ENCODE results near the gene INPP5E.
A peak's percentile ranks its signal among the peaks of the same experiment; 100 is the strongest.

The INPP5E gene

DNA sequence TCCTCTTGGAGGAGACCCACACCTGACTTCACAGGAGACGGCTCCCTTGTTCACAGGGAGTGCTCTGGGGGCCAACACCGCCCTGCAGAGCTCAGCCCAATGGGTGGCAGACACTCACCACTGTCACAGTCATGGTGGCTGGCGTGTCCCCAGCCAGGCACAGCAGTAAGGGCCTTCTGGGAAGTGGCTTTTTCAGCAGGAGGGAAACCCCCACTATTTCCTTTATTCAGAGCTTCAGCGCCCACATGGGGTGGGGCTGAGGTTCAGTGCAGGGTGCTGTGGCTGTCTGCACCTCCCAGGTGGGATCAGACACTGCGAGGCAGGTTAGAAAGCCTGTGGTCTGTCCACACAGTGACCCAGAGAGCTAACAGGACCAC, 36.1 kb downstream of the INPP5E start:
- peak; percentile 39 to 93 (median 64) for DNase-seq

DNA sequence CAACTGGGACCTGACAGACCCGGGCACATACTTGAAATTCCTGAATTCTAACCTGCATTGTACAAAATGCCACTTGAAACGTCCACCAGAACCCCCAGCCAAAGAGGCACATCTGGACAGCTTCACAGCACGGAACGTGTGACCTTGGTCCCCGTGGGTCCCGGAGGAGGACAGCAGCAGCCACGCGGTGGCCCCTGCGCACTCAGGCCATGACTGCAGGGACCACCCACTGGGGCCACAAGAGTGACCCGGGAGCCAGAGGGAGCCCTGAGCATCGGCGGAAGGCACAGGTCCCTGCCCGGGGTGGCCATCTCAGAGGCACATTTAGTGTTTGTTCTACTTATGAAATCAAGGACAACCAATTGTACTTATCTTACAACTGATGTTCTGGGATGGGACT, 37.6 kb downstream of the INPP5E start:
- DNase-seq: no peak

GRCh38 chr9:136401173-136401922, 38.3 kb downstream of the INPP5E start:
- DNase-seq: no peak

DNA sequence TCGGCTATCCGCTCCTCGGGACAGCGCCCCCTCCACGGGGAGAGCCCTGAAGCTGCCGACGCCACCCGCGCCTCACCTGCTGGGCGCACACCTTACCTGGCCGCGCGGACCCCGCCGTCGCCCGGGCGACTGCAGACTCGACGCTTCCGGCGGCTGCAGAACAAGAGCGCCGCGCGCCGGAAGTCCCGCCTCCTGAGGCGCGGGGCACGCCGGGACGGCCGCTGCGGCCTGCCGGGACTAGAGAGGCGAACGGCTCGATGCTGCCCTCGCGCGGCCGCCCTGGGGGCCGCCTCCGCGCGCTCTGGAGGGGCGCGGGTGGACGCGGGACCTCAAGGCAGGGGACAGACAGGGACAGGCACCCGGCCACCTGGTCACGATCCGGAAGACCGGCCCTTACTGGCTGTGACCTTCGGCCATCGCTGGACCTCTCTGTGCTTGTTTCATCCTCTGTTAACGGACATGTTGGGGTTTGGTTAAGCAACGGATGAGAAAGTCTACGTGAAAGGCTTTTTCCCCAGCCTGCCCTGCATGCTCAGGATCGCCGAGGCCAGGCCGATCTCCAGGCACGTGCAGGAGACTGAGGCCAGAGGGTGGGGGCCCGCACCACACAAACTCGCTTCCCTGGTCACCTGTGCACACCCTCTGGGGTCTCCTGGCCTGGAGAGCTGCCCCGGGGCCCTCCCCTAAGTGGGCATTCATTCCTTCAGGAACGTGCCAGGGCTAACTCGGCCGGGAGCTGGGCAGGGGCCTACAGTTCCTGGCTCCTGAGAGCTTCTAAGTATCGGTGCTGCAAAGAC, 39.4 kb downstream of the INPP5E start, which contains the start of gene SNAPC4:
Gene SNAPC4 (minus strand): TSS at position 133 of the 797 bp plus-strand sequence. CDS start 1,742 bp downstream, outside the sequence.
- DNase-seq: peak; percentile 74 to 92 (median 80)

- peak in 3 of 5 experiments; percentile 23 to 38 (median 26) for DNase-seq
Measured at GRCh38 chr9:136399176-136400037, 40.2 kb downstream of the INPP5E start.

- no peak for DNase-seq
Measured at GRCh38 chr9:136398286-136398685, 41.4 kb downstream of the INPP5E start.

GRCh38 chr9:136397643-136398042, 42.0 kb downstream of the INPP5E start:
- DNase-seq: no peak

DNA sequence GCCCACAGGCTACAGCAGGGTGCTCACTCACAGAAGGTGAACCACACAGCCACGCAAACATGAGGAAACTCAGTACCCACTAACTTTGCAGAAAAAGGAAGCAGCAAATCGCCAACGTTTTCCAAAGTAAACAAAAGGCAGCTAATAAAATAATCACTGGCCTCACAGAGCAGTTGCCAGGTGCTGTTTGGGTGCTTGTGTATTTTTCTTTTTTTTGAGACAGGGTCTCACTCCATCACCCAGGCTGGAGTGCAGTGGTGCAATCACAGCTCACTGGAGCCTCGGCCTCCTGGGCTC, 43.5 kb downstream of the INPP5E start:
- DNase-seq: no peak

DNA sequence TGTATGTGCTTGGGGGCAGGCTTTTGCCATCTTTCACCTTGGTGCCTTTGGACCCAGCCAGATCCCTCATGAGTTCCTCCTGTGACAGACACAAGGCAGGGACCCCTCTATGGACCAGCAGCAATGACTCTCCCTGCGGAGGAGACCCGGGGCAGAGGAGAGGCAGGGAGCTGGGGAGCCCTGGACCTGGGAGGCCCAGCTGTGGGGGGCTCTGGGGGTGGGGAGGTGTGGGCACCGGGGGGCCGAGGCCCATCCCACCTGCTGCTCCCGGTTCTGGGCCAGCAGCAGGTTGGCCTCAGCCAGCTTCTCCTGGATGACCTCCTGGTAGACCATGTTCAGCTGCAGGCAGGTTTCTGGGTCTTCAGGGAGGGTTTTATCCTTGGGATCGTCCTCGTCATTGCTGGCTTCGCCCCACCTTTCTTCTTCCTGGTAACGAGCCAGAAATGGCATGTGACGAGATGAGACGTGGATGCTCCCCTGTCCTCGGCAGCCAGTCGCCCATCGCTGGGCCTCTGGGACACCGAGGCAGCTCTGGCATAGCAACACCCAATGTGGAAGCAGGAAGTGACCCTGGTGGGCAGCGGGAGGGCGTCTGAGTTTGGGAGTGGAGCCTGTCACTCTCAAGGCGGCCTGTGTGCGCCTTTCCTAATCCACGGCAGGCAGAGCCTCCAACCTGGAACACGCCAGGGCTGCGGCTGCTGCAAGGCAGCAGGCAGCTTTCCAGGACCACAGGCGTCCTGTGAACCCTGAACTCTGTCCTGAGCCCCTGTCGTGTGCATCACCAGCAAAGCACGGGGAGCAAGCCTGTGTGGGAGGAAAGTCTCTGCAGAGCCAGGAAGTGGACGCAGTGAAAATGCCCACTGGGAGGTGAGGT, 44.1 kb downstream of the INPP5E start:
- no peak for DNase-seq

- no peak for DNase-seq
Measured at GRCh38 chr9:136395020-136395340, 44.7 kb downstream of the INPP5E start.

DNA sequence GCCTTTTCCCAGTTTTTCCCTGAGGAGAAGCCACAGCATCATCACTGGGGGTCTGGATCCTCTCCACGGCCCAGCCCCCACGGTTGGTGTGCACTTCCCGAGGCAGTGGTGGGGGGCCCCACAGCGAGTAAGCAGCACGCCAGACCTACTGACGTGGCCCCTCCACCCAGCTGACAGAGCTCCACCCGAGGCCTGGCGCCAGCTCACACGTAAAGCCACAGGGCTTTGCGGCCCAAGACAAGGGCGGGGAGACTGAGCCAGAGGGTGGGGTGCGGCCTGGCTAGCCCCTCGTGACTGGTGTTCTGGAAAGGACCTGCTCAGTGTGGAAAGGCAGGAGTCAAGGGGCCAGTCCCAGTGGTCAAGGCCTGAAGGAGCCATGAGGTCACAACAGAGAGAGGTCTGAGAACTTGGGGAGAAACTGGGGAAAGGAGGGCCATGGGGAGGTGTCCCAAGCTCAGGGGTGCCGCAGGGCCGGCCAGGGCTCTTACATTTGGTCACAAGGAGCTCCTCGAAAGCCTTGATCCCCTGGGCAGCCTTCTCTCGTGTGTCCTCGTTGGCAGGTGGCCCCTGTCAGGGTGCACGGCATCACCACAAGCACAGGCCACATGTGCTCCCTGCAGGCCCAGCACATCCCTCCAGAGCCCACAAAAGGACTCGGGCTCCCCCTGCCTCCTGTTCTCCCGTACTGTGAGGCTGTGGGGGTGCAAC, 45.2 kb downstream of the INPP5E start:
- DNase-seq: no peak

GRCh38 chr9:136393531-136393930, 46.1 kb downstream of the INPP5E start:
- no peak for DNase-seq

DNA sequence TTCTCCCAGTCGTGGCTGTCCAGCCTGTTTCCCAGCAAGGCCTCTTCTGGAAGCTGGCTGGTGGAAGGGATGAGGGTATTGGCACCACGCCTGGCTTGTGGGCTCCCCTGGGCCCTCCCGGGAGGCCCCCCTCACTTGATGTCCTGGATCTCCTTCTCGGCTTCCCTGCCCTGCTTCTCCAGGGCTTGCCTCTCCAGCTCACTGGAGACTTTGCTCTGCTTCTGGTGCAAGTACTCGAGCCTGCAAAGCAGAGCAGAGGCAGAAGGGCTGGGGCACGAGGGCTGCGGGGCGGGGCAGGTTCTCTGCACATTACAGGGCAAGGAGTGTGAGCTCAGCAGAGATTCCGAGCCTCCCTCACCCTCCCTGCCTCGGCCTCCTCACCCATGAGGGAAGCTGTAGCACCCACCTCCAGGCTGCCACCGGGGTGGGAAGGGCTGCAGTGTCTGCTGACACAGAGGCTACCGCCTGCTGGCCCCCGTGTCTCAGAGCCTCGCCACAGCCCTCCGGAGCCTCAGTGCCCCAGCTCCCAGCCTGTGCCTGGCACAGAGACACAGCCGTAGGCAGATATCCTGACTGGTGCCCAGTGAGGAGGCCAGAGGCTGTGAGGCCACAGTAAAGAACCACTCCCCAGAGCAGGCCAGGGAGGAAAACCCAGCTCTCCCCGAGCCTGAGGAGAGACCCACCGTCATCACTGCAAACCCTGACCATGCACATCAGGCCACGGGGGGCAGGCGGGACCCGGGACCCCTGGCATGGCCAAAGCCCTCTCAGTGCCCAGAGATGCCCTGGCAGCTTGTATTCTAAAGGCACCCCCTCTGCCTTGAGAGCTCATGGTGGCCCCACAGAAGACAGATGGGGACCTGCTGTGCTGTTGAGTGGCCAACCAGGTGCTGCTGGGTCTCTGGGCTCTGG, 46.9 kb downstream of the INPP5E start:
- no peak for DNase-seq

DNA sequence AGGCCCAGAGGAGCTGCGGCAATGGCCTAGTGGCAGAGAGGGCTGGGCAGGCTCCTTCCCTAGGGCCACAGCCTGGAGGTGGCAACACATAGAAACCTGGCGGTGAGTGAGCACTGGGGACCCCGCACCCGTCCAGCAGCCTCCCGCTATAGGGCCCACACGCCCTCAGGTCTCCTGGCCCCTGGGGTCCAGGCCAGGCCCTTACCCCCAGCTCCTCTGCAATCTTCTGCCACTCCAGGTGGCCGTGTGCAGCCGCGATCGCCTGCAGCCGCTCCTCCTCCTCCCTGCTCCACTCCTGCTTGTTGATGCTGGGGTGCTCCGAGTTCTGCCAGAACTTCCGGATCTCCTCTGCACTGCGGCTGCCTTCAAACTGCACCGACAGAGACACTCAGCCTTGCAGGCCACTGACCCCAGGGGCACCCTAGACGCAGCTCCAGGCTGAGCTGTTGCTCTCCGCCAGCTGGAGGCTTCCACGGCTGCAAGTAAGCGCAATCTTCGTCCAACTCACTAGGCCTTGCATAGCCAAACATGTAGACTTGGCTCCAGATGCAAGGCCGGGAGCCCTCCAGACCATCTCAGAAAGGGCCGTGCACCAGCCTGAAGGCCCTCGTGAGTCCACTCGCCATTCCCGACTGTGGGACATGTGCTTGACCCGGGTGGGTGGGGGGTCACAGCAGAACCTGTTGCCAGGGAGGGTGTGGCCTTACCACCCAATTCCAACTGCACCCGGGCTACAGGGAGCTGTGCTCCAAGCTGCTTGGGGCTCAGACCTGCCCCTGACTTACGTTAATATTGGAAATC, 47.7 kb downstream of the INPP5E start:
- no peak for DNase-seq

- DNase-seq: no peak
Measured at GRCh38 chr9:136389396-136389795, 50.2 kb downstream of the INPP5E start.

GRCh38 chr9:136387217-136387616, 52.4 kb downstream of the INPP5E start:
- DNase-seq: no peak

DNA sequence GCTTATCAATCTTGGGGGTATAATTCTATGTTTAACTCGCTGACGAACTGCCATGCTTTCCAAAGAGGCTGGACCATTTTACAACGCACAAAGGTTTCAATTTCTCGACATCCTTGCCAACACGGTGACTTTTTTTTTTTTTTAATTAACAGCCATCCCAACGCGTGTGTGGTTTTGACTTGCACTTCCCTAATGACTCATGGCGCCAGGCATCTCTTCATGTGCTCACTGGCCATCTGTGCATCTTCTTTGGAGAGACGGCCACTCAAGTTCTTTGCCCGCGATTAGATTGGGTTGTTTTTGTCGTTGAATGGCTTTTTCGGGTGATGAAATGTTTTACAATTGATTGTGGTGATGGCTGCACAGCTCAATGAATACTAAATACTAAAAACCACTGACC, 53.6 kb downstream of the INPP5E start:
- DNase-seq: peak in 1 of 5 experiments; percentile 63

DNA sequence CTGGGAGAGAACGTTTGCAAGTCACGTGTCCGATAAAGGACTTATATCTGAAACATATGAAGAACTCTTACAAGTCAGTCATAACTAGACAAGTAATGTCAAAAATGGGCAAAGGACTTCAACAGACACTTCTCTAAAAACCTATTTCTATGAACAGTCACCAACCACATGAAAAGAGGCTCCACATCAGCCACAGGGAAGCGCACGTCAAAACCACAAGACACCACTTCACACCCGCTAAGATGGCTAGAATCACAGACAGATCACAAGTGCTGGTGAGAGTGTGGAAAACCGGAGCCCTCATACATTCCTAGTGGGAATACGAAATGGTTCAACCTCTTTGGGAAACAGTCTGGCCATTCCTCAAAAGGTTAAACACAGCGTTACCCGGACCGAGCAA, 54.6 kb downstream of the INPP5E start:
- DNase-seq: peak in 2 of 5 experiments; percentile 64 to 90

GRCh38 chr9:136383436-136383835, 56.2 kb downstream of the INPP5E start:
- no peak for DNase-seq
